A549 (cell line): ENCODE results near the gene C9orf78.

Experiments used
- EP300 ChIP-seq, 2 experiments: fragments of >200 bp; sonication (Bioruptor Twin); formaldehyde crosslinking; IDR thresholded peaks; 2 replicates in 1 of 2; 3 replicates in 1 of 2; pipeline ENCODE4 v1.6.1; 2016 to 2017
- JUNB ChIP-seq: fragments of >200 bp; sonication (Bioruptor Twin); formaldehyde crosslinking; IDR thresholded peaks from 2 replicates; pipeline ENCODE4 v1.6.1; 2016
- MYC ChIP-seq: IDR thresholded peaks from 2 replicates; pipeline ENCODE4 v1.6.1; 2012; ENCODE audit warnings: mild to moderate bottlenecking, inconsistent platforms, low read length, improper control_type of control experiment, borderline replicate concordance
- POLR2A ChIP-seq: IDR thresholded peaks from 2 replicates; pipeline ENCODE4 v1.6.1; 2012; ENCODE audit warnings: mild to moderate bottlenecking, low read length
- ZFP36 ChIP-seq: fragments of 450-650 bp; IDR thresholded peaks from 2 replicates; pipeline ENCODE4 v1.6.1; 2014; ENCODE audit warnings: borderline replicate concordance; ENCODE audit not compliant: partially characterized antibody
- TF ChIP-seq, protein P1 (sequence below): fragments of >200 bp; sonication (Bioruptor Twin); formaldehyde crosslinking; IDR thresholded peaks from 3 replicates; pipeline ENCODE4 v1.5.1; 2016

DNA sequence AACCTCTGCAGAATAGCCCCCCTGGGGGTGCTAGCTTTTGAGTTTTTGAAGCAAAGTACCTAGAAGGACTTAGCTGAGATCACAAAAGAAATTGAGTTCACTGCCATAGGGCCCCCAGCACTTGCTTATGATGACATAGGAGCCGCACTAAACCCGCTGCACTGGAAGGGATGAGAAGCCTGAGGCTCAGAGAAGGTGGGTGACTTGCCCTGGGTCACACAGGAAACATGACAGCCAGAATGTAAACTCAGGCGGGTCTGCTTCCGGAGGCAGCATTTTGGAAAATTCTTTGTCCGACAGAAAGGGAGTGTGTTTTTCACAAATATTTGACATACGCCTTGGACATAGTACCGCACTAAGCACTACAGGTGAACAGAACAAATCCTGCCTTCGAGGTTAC is 40.5 kb downstream of the C9orf78 start:
- TF ChIP-seq POLR2A (no peak), MYC (no peak), JUNB (no peak), ZFP36 (no peak), EP300 (IDR thresholded peaks at IDR 0.05) (no peak)
- TF ChIP-seq, protein P1, sequence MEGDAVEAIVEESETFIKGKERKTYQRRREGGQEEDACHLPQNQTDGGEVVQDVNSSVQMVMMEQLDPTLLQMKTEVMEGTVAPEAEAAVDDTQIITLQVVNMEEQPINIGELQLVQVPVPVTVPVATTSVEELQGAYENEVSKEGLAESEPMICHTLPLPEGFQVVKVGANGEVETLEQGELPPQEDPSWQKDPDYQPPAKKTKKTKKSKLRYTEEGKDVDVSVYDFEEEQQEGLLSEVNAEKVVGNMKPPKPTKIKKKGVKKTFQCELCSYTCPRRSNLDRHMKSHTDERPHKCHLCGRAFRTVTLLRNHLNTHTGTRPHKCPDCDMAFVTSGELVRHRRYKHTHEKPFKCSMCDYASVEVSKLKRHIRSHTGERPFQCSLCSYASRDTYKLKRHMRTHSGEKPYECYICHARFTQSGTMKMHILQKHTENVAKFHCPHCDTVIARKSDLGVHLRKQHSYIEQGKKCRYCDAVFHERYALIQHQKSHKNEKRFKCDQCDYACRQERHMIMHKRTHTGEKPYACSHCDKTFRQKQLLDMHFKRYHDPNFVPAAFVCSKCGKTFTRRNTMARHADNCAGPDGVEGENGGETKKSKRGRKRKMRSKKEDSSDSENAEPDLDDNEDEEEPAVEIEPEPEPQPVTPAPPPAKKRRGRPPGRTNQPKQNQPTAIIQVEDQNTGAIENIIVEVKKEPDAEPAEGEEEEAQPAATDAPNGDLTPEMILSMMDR: no peak
